ENCODE data around the gene PRKCZ.

The PRKCZ gene

DNA sequence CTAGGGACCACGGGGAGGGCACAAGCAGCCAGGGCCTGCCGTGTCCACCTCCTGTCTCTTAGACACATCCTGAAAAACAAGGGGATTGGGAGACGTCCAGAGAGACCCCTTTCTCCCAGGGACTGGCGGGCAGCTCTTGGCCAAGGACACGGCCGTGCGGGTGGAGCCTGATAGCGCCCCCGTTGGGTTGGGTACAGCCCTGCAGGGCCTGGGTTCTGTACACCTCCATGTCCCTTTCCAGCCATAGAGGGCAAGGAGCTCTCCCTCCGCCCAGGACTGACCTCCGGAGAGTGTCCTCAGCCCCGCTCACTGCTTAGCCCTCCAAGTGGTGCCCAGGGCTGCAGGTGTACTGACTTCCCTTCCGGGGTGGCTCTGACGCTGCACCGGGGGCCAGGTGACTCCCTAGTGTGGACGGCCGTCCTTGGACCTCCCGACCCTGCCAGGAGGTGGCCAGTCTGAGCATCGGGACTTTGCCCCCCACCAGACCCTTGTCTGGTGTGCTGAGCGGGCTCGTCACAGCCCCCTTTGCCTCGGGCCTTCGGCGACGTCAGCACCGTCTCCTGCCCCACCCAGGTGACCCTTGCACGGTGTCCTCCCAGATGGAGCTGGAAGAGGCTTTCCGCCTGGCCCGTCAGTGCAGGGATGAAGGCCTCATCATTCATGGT, 5.8 kb downstream of the PRKCZ start:
- DNase-seq (ENCODE audit: low read depth in 1 of 2, low spot score in 1 of 2) = no peak
- H3K4me3 ChIP-seq (replicated peaks; ENCODE audit: insufficient read depth, low read length) = no peak overlapping the region
- no peak overlapping the region for H3K27ac ChIP-seq (replicated peaks)
- no peak for TF ChIP-seq SPI1 (IDR thresholded peaks at IDR 0.05; ENCODE audit: borderline replicate concordance, low read depth)
- TF ChIP-seq POLR2AphosphoS5 (IDR thresholded peaks at IDR 0.05; ENCODE audit: low read depth) = no peak
- TF ChIP-seq GABPA (IDR thresholded peaks at IDR 0.05; ENCODE audit: low read depth) = no peak
- TF ChIP-seq, protein P1, sequence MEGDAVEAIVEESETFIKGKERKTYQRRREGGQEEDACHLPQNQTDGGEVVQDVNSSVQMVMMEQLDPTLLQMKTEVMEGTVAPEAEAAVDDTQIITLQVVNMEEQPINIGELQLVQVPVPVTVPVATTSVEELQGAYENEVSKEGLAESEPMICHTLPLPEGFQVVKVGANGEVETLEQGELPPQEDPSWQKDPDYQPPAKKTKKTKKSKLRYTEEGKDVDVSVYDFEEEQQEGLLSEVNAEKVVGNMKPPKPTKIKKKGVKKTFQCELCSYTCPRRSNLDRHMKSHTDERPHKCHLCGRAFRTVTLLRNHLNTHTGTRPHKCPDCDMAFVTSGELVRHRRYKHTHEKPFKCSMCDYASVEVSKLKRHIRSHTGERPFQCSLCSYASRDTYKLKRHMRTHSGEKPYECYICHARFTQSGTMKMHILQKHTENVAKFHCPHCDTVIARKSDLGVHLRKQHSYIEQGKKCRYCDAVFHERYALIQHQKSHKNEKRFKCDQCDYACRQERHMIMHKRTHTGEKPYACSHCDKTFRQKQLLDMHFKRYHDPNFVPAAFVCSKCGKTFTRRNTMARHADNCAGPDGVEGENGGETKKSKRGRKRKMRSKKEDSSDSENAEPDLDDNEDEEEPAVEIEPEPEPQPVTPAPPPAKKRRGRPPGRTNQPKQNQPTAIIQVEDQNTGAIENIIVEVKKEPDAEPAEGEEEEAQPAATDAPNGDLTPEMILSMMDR (IDR thresholded peaks at IDR 0.05; ENCODE audit: insufficient read depth, low read length) = no peak
- TF ChIP-seq, protein P2, sequence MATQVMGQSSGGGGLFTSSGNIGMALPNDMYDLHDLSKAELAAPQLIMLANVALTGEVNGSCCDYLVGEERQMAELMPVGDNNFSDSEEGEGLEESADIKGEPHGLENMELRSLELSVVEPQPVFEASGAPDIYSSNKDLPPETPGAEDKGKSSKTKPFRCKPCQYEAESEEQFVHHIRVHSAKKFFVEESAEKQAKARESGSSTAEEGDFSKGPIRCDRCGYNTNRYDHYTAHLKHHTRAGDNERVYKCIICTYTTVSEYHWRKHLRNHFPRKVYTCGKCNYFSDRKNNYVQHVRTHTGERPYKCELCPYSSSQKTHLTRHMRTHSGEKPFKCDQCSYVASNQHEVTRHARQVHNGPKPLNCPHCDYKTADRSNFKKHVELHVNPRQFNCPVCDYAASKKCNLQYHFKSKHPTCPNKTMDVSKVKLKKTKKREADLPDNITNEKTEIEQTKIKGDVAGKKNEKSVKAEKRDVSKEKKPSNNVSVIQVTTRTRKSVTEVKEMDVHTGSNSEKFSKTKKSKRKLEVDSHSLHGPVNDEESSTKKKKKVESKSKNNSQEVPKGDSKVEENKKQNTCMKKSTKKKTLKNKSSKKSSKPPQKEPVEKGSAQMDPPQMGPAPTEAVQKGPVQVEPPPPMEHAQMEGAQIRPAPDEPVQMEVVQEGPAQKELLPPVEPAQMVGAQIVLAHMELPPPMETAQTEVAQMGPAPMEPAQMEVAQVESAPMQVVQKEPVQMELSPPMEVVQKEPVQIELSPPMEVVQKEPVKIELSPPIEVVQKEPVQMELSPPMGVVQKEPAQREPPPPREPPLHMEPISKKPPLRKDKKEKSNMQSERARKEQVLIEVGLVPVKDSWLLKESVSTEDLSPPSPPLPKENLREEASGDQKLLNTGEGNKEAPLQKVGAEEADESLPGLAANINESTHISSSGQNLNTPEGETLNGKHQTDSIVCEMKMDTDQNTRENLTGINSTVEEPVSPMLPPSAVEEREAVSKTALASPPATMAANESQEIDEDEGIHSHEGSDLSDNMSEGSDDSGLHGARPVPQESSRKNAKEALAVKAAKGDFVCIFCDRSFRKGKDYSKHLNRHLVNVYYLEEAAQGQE (IDR thresholded peaks at IDR 0.05; ENCODE audit: insufficient replicate concordance, low read depth) = no peak
- peaks cover 16% of the 10 kb centered on the region for H3K27me3 ChIP-seq (ENCODE audit: insufficient read depth, poor library complexity, severe bottlenecking)

DNA sequence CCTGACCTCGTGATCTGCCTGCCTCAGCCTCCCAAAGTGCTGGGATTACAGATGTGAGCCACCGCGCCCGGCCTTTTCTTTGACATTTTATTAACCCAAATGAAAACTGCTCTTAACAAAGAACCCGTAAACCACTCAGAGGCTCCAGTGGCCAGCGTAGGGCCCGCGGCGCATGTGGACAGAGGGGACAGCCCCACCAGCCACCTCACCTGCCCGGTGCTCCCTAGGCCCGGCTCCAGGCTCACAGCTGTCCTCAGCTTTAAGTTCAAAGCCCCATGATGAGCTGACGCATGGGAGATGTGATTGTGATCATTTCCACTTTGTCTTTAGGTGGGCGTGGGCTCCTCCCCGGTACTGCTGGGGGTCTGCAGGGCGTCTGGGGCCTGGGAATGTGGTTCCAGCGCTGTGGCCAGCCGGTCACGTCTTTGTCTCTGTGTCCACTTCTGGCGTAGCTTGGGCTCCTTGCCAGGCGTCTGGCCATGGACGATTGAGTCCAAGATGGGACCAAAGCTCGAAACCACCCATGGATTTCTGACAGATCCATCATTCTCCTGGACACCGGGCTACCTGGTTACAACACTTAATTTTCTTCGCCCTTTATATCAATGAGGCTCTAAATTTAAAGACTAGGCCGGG, 6.9 kb downstream of the PRKCZ start:
- Histone ChIP-seq H3K27ac (replicated peaks) (no peak overlapping the region), H3K27me3 (ENCODE audit: insufficient read depth, poor library complexity, severe bottlenecking) (peaks cover 6% of the 10 kb centered on the region), H3K4me3 (replicated peaks; ENCODE audit: insufficient read depth, low read length) (no peak overlapping the region)
- no peak for TF ChIP-seq POLR2AphosphoS5 (IDR thresholded peaks at IDR 0.05; ENCODE audit: low read depth)
- TF ChIP-seq, protein P2 (IDR thresholded peaks at IDR 0.05; ENCODE audit: insufficient replicate concordance, low read depth) = no peak
- TF ChIP-seq, protein P1 (IDR thresholded peaks at IDR 0.05; ENCODE audit: insufficient read depth, low read length) = no peak
- TF ChIP-seq SPI1 (IDR thresholded peaks at IDR 0.05; ENCODE audit: borderline replicate concordance, low read depth) = no peak
- no peak for TF ChIP-seq GABPA (IDR thresholded peaks at IDR 0.05; ENCODE audit: low read depth)
- no peak for DNase-seq (ENCODE audit: low read depth in 1 of 2, low spot score in 1 of 2)

DNA sequence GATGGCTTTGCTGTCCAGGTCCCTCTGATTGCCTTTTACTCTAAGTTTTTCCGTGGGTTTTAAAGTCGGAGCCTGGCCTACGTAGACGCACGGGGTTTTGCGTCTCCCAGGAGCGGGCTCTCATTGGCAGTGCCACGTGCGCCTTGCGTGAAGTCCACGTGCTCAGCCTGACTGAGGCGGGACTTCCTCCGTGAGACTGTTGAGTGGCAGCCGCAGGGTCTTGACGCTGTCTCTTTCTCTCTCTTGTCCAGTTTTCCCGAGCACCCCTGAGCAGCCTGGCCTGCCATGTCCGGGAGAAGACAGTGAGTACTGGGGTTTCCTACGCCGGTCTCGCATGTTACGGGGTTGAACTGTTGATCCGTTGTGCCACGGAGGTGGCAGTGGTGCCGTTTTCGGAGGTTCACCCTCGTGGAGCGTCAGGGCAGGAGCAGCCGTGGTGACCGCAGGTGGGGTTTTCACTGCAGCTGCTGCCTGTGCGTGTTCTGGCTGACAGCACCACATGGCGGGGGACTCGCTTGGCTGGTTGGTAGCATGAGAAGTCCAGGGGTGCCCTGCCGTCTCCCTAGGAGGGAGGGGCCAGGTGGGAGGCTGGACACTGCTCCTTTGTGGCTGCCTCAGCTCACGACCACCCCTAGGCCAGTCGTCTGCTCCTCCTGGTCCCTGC, 9.2 kb downstream of the PRKCZ start:
- no peak for DNase-seq (ENCODE audit: low read depth in 1 of 2, low spot score in 1 of 2)
- H3K27ac ChIP-seq (replicated peaks) = no peak overlapping the region
- H3K4me3 ChIP-seq (replicated peaks; ENCODE audit: insufficient read depth, low read length) = no peak overlapping the region
- H3K27me3 ChIP-seq (ENCODE audit: insufficient read depth, poor library complexity, severe bottlenecking) = no peaks in the 10 kb centered on the region
- TF ChIP-seq, protein P2 (IDR thresholded peaks at IDR 0.05; ENCODE audit: insufficient replicate concordance, low read depth) = no peak
- TF ChIP-seq GABPA (IDR thresholded peaks at IDR 0.05; ENCODE audit: low read depth) = no peak
- no peak for TF ChIP-seq POLR2AphosphoS5 (IDR thresholded peaks at IDR 0.05; ENCODE audit: low read depth)
- TF ChIP-seq, protein P1 (IDR thresholded peaks at IDR 0.05; ENCODE audit: insufficient read depth, low read length) = no peak
- TF ChIP-seq SPI1 (IDR thresholded peaks at IDR 0.05; ENCODE audit: borderline replicate concordance, low read depth) = no peak

Data from HL-60 (cell line).